Stimulated activated CD4-positive, alpha-beta T cell treated with anti-CD3 and anti-CD28 coated beads, Interleukin-12 subunit alpha, Interleukin-12 subunit beta, amount 100 ng/mL, for 4 hours (primary cell): ENCODE measurements around the gene COLGALT1.
A peak's percentile ranks its signal among the peaks of the same experiment; 100 is the strongest.
"Not testable (repeated sequence)": the region's sequence is repeated elsewhere in the genome, so short reads cannot be mapped to it uniquely, and the experiment has no call there.

ENCODE experiments used
- DNase-seq: peaks from one replicate; pipeline ENCODE4 v3.0.0-alpha.2; 2020

The COLGALT1 gene

DNA sequence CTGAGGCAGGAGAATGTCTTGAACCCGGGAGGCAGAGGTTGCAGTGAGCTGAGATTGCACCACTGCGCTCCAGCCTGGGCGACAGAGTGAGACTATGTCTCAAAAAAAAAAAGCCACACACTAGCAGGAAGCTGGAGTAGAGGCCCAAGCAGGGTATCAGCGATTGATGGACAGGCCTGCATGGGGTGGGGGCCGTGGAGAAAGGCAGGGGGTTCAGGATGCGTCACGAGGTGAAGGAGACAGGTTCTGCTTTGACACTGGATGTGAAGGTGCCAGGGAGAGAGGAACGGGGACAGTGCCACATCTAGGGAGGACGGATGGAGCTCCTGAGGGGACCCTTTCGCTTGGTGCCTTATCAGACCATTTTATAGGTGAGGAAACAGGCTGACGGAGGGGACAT lies 7.1 kb downstream of the COLGALT1 start:
- DNase-seq = no peak

DNA sequence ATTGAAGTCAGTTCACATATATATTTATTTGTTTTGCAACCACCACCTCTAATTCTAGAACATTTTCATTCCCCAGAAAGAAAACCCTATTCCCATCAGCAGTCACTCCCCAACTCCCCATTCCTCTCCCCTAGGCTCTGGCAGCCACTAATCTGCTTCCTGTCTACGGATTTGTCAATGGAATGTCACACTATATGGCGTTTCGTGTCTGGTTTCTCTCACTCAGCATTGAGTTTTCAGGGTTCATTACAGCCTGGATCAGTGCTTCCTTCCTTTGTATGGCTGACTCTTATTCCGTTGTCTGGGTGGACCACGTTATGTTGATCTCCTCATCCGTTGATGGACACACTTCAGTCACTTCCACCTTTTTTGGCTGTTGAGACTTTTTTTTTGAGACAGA lies 9.3 kb downstream of the COLGALT1 start:
- no peak for DNase-seq

DNA sequence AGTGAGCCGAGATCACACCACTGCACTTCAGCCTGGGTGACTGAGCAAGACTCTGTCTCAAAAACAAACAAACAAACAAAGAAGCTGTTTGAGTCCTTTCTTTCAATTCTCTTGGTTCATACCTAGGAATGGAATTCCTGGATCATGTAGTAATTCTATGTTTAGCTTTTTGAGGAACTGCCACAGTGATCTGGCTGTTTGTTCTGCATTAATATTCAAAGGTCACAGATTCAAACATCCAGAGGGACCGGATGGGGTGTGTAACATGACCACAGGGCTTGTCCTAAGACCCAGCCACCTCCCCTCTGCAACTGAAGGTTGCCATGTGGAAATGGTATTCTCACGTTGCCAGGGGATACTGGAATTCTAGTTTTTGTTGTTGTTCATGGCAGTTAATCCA lies 10.2 kb downstream of the COLGALT1 start:
- no peak for DNase-seq

DNA sequence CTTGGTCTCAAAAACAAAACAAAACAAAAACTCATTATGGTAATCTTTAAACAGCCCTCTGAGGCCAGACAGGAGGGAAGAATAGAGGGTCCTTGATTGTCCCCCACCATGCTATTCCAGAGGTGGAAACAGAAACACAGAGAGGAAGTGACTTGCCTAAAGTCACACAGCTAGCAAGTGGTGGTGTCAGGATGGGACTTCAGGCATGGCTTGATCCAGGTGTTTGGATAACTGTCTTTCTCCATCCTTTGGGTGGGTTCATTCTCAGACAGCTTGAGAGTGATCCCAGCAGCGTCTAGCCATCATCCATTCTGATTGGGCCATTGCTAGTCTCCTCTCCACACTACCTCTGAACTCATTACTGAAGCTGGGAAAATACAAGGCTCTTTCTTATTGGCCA lies 12.5 kb downstream of the COLGALT1 start:
- no peak for DNase-seq

DNA sequence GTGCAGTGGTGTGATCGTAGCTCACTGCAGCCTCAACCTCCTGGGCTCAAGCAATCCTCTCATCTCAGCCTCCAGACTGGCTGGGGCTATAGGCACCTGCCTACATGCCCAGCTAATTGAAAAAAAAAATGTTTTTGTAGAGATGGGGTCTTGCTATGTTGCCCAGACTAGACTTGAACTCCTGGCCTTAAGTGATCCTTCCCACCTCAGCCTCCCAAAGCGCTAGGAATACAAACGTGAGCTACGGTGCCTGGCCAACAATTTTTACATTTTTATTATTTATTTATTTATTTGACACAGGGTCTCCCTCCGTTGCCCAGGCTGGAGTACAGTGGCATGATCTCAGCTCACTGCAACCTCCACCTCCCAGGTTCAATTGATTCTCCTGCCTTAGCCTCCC lies 14.8 kb downstream of the COLGALT1 start:
- not testable (repeated sequence) for DNase-seq

DNA sequence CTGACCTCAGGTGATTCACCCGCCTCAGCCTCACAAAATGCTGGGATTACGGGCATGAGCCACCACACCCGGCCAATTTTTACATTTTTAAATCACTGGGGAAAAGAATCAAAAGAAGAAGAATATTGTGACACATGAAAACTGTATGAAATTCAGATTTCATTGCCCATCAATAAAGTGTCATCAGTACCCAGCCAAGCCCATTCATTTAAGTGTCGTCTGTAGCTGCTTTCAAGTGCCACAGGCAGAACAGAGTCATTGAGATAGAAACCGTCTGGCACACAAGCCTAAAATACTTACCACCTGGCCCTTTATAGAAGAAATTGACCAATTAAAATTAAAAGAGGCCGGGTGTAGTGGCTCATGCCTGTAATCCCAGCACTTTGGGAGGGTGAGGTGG lies 15.3 kb downstream of the COLGALT1 start:
- no peak for DNase-seq

DNA sequence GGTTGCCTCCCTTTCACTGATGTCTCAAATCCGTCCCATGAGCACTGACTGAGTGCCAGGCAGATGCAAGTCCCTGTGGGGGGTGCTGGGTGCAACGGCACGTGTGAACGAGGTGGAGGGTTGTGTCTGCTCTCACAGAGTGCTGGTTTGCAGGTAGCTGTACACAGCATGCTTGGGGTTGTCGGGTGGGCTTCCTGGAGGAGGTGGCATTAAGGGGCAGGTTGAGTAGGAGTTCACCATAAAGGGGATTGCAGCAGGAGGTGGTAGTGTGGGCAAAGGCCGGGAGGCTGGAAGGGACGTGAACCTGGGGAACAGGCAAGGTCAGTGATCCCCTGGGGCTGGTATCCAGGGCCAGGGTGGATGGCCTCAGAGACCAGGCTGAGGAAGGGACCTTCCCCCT lies 17.2 kb downstream of the COLGALT1 start:
- no peak for DNase-seq

DNA sequence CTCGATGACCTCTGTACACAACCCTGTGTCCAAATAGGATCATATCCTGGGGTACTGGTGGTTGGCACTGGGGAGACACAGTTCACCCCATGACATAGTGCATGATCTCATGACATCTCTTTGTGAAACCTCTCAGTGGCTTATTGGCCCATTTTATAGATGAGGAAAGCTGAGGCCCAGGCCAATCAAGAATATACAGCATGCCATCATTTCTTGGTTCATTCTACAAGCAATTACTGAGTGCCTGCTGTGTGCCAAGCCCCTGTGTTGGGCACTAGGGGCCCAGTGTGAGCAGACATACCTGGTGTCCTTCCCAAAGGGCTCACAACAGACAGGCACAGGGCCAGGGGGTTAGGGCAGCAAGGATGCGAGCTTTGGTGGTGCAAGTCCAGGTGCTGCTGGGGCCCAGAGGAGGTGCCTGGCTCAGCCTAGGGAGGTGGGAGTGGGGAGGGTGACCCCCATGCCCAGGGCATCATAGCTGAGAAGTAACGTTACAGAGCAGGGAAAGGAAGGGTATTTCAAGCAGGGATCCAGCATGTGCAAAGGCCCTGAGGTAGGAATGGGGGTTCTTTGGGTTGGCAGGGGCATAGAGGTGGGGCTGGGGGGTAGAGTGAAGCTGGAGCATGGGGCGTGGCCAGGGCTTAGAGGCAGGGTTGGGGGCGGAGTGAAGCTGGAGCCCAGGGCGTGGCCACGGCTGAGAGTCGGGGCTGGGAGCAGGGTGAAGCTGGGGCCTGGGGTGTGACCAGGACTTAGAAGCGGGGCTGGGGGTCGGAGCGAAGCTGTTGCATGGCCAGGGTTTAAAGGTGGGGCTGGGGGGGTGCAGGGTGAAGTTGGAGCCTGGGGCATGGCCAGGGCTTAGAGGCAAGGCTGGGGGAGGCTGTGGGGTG lies 20.7 kb downstream of the COLGALT1 start:
- no peak for DNase-seq

DNA sequence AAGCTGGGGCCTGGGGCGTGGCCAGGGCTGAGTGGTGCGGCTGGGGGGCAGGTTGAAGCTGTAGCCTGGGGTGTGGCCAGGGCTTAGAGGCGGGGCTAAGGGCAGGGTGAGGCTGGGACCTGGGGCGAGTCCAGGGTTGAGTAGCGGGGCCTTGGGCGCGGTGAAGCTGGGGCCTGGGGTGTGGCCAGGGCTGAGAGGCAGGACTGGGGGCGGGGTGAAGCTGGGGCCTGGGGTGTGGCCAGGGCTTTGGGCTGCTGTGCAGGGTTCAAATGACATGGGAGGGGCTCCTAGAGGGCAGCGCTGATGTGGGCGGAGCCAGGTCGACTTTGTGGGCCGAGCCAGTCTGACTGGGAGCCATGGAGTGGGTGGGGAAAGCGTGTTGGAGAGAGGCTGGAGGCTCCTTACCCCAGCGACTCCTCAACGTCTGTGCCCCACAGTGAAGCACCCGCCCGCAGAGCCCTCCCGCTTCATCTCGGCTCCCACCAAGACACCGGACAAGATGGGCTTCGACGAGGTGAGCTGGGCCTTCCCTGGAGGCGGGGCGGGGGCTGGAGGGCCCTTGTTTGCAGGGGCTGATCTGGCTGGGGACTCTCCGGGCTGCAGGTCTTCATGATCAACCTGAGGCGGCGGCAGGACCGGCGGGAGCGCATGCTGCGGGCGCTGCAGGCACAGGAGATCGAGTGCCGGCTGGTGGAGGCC lies 21.5 kb downstream of the COLGALT1 start:
- peak; percentile 15 for DNase-seq

DNA sequence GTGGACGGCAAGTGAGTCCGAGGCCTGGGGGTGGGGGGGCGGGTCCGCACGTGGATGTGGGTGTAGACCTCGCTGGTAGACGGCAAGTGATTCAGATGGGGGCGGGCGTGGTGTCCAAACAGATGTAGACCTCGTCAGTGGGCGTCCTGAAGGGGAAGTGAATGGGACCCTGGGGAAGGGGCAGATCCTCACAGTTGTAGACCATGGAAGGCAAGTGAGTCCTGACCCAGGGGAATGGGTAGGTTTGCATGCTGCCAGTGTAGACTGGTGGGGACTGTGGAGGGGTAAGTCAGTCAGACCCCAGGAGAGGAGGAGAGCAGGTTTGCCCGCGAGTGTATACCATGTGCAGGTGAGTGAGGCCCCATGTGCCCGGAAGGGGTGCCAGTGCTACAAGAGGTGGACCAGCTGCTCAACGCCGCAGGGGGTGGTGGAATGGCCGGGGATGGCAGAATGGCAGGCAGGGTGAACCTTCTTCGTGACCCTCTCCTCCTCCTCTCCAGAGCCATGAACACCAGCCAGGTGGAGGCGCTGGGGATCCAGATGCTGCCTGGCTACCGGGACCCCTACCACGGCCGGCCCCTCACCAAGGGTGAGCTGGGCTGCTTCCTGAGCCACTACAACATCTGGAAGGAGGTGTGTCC lies 22.1 kb downstream of the COLGALT1 start:
- DNase-seq = no peak

DNA sequence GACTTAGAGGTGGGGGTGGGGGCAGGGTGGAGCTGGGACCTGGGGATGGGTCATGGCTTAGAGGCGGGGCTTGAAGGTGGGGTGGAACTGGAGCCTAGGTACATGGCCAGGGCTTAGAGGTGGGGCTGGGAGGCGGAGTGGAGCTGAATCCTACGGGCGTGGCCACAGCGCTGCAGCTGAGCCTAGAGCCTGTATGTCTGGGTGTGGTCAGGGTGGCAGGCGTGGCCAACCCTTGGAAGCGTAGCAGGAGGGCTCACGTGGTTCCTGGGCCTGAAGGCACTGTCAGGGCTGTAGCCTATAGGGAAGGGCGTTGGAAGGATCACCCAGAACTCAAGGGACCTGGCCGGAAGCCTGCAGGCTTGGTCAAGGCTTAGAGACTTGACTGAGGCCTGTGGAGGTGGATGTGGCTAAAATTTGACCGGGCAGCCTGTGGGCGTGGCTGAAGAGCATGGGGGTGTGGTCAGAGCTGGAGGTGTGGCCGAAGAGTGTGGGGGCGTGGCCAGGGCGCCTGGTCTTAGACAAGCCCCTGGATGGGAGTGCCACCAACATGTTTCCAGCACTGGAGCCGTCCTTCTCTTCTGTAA lies 24.3 kb downstream of the COLGALT1 start:
- no peak for DNase-seq

DNA sequence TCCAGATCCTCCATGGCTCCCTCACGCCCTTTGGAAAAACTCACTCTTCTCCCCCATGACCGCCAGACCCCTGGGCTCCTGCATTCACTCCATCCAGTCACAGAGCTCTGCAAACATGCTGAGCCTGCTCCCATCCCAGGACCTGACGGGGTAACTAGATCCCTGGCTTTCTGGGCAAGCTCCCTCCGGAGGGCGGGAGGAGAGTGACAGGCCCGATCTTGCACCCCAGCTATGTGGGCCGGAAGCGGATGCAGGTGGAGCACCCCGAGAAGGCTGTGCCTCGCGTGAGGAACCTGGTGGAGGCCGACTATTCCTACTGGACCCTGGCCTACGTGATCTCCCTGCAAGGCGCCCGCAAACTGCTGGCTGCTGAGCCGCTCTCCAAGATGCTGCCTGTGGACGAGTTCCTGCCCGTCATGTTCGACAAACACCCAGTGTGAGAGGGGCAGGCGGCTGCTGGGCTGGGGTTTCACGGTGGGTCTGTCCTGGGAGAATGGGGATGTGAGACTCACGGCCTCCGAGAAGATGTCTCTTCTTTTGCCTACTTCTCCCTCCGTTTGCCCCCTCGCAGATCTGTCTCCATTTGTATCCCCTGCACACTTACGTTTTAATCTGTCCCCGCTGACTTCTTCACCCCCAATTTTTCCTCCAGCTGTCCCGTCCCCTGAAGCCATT lies 25.2 kb downstream of the COLGALT1 start:
- DNase-seq = no peak

DNA sequence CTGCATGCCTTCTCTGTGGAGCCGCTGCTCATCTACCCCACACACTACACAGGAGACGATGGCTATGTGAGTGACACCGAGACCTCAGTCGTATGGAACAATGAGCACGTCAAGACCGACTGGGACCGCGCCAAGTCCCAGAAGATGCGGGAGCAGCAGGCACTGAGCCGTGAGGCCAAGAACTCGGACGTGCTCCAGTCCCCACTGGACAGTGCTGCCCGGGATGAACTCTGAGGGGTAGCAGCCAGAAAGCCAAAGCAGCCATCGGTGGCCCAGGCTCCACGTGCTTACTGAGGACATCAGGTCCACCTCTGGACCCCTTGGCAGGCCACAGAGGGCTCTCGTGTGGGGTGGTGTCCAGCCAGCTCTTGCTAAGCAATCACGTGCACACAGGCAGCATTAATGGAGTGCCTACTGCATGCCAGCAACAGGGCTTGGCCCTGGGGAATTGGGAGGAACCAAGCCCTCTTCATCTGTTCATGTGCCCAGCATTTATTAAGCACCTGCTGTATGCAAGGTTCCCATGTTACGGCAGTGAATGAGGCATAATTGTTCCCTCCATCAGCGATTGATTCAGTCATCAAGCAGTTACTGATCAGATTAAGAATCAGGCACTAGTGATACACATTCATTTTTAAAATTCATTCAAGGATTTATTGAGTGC lies 25.9 kb downstream of the COLGALT1 start:
- DNase-seq = no peak

DNA sequence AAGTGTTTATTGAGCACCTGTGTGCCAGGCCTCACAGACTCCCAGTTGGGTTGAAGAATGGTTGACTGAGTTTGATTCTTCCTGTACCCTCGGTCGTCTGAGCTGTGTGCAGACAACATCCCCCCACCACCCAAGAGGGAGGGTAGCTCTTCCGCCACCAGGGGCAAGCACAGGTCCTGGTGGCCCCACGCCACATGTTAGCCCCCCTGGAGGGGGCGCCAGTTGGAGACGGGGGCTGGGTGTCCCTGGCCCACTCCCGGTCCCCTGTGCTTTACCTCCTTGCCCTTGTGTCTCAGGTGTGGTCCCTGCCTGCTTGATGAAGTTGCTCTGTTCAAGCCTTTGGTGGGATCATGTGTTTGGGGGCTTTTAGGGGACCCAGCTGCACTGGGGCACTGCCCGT lies 27.2 kb downstream of the COLGALT1 start:
- DNase-seq = no peak

DNA sequence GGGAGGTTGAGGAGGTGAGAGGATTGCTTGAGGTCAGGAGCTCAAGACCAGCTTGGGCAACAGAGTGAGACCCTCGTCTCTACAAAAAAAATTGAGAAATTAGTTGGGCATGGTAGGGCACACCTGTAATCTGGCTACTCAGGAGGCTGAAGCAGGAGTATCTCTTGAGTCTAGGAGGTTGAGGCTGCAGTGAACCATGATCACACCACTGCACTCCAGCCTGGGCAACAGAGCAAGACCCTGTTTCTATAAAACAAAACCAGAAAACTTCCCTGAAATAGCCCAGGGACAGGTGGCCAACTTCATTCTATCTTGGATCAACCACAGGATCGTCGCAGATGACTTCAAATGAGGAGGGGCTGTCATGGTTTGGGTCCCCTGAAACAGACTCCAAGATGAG lies 28.7 kb downstream of the COLGALT1 start:
- no peak for DNase-seq

DNA sequence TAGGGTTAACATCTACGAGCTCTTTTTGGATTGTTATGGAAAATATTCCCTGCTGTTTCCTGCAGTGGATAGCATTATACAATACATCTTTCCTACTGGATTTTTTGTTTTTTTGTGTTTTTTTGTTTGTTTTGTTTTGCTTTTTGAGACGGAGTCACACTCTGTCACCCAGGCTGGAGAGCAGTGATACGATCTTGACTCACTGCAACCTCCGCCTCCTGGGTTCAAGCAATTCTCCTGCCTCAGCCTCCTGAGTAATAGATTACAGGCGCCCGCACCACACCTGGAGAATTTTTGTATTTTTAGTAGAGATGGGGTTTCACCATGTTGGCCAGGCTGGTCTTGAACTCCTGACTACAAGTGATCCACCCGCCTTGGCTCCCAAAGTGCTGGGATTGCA lies 29.9 kb downstream of the COLGALT1 start:
- not testable (repeated sequence) for DNase-seq

DNA sequence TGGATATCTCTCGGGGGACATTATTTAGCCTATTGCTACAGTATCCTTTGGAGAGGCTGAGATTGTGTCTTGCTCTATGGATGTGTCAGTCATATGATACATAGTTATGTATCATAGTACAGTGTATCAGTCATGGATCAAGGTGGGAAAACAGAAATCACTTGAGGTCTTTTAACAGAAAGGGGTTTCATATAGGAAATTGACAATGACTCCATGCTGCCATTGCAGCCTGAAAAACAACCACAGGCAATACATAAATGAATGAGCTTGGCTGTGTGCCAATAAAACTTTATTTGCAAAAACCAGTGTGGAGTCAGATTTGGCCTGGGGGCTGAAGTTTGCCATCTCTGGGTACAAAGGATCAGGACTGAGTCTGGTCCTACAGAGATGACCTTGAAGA lies 35.4 kb downstream of the COLGALT1 start:
- DNase-seq = no peak

DNA sequence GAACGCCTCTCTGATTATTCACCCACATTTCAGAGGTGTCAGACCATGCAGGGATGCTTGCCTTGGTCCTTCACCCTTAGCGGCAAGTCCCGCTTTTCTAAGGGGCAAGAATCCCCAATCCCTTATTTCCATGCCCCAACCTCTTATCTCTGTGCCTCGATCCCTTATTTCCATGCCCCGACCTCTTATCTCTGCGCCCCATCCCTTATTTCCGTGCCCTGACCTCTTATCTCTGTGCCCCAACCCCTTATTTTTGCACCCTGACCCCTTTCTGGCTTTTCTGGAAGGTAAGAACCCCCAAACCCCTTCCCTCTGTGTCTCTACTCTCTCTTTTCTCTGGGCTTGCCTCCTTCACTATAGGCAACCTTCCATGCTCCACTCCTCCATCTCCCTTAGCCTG lies 38.8 kb downstream of the COLGALT1 start:
- not testable (repeated sequence) for DNase-seq

DNA sequence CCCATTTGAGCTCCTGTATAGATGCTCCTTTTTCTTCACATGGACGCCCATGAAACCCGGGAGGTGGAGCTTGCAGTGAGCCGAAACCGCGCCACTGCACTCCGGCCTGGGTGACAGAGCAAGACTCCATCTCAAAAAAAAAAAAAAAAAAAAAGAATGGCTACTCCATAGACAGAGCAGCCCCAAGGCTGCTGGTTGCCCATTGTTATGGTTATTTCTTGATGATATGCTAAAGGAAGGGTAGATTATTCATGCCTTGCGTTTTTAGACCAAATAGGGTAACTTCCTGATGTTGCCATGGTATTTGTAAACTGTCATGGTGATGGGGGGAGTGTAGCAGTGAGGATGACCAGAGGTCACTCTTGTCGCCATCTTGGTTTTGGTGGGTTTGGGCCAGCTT lies 42.6 kb downstream of the COLGALT1 start:
- not testable (repeated sequence) for DNase-seq

DNA sequence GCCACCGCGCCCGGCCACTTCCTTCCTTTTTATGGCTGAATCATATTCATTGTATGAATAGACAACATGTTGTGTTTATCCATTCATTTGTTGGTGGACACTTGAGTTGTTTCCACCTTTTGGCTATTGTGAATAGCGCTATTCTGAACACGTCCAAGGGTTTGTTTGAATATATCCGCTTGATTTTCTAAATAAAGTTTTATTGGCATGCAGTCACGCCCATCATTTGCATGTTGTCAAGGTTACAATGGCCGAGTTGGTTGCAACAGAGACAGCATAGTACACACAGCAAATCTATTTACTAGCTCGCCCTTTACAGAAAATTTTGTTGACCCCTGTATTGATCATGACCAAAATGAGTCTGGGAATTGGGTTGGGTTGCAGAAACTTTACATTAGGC lies 43.5 kb downstream of the COLGALT1 start:
- no peak for DNase-seq

DNA sequence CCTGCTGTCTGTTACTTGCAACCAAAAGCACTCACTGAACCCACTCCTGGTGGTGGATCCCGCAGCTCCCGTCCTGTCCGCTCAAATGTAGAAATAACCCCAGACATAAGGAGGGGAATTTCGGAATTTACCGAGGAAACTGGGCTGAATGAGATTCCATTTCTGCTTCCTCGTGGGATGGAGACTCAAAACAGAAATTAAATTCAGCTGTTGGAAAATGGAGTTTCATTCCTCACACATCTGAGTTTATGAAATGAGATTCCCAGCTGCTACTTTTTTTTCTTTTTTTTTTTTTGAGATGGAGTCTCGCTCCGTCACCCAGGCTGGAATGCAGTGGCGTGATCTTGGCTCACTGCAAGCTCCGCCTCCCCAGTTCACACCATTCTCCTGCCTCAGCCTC lies 44.3 kb downstream of the COLGALT1 start:
- DNase-seq = no peak

DNA sequence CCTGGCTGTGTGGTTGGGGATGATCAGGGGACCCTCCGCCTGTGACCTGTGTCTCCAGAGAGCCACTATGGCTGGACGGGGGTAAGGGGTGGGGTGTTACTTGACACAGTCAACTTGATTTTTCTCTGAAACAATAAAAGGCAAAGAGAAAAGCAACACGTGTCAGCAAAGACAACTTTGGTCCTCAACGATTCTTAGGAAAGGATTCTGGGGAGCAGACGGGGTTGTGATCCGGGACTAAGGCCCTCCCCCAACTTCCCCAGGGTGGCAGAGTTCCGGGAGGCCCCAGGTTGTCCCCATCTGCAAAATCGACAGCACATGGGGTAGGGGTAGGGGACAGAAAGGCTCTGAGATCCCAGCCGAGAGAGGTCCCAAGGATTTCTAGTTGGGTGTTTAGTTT lies 46.2 kb downstream of the COLGALT1 start:
- no peak for DNase-seq
